AG09309 (cell line): Measurements from ENCODE around the gene WDR47.

Experiments
- DNase-seq: peaks from one replicate; pipeline ENCODE4 v3.0.0-alpha.2; 2010; ENCODE audit warnings: low read depth
- H3K4me3 ChIP-seq: 2 replicates; pipeline ENCODE4 v1.5.1; 2011; ENCODE audit warnings: mild to moderate bottlenecking, low read depth, low read length, moderate library complexity; ENCODE audit not compliant: control insufficient read depth
- CTCF ChIP-seq: IDR thresholded peaks from 2 replicates; pipeline ENCODE4 v1.5.1; 2011; ENCODE audit warnings: mild to moderate bottlenecking, low read depth, low read length, inconsistent platforms; ENCODE audit not compliant: insufficient read depth, control insufficient read depth; ENCODE audit errors: missing control alignments

Gene WDR47

DNA sequence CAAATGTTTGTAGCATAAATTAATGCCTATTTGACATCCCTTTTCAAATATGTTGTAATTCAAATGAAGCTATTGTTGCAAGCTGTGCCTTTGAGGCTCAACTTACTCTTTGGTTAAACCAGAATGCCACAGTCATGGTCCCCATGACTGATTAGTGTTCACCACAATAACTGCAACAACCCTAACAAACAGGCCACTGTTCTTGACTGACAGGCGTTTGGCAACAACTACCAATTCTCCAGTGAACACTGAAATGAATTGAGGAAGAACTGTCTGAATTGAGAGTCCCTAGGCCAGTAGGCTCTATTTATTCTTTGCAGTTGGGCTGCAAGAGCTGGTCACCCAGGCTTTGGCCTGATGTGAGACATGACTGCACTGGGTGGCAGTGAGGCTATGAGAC is 42.0 kb upstream of the WDR47 start:
- DNase-seq = no peak
- no peak for TF ChIP-seq CTCF
- H3K4me3 ChIP-seq = no peak overlapping the region

DNA sequence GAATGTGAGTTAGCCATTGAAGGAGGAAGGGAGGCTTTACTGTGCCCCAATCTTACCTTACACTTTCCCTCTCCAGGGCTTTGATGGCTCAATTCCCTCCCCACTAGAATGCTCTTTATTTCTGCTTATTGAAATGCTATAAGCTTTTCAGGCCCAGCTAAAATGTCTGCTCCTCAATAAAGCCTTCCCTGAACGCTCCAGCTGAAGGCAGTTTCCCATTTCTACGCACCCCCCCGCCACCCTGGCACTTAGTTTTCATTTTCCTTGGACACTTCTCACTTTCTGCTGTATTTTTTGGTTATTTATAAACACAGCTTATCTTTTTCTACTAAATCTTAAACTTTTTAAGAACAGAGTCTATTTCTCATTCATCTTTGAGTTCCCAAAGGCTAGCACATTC is 41.6 kb upstream of the WDR47 start:
- no peak overlapping the region for H3K4me3 ChIP-seq
- DNase-seq = no peak
- TF ChIP-seq CTCF = no peak

- no peak for DNase-seq
- no peak overlapping the region for H3K4me3 ChIP-seq
- no peak for TF ChIP-seq CTCF
Observed at GRCh38 chr1:109080441-109081082, 38.7 kb upstream of the WDR47 start.

- no peak overlapping the region for H3K4me3 ChIP-seq
- no peak for TF ChIP-seq CTCF
- DNase-seq = no peak
Observed at GRCh38 chr1:109079240-109079622, 37.3 kb upstream of the WDR47 start.

DNA sequence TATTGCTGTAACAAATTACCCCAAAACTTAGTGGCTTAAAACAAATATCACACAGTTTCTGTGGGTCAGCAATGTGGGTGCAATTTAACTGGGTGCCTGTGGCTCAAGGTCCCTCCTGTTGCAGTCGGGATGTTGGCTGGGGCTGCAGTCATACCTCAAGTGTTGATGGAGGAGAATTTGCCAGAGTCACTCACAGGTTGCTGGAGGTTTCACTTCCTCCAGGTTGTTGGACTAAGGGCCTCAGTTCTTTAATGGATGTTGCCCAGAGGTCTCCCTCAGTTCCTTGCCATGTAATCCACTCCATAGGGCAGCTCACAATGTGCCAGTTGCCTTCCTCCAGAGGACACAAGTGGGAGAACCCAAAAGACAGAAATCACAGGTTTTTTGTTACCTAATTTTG is 36.4 kb upstream of the WDR47 start:
- H3K4me3 ChIP-seq = no peak overlapping the region
- TF ChIP-seq CTCF = no peak
- no peak for DNase-seq

GRCh38 chr1:109075531-109076490 is 33.9 kb upstream of the WDR47 start, which contains the start of gene TAF13:
TAF13 (minus strand) TSS chr1:109076003; CDS start chr1:109075947, 56 bp downstream.
- H3K4me3 ChIP-seq = peak within 1 kb of the TSS; percentile 56
- DNase-seq = peak; percentile 81
- TF ChIP-seq CTCF = peak; percentile 31
